Measurements from ENCODE around the gene TAGAP.

- TF ChIP-seq NRF1 (IDR thresholded peaks at IDR 0.05; ENCODE audit: low read depth, low read length), result no peak
- no peak for TF ChIP-seq POLR2A (IDR thresholded peaks at IDR 0.05; ENCODE audit: control extremely low read depth in 1 of 2, low read depth in 2 of 2, low read length in 2 of 2)
- no peak for TF ChIP-seq CTCF (IDR thresholded peaks at IDR 0.05; ENCODE audit: control extremely low read depth in 1 of 3, insufficient read depth in 1 of 3, low read depth in 1 of 3, low read length in 3 of 3)
- no peak for TF ChIP-seq RAD21 (IDR thresholded peaks at IDR 0.05 in 1 of 2, conservative IDR thresholded peaks at IDR 0.05 in 1 of 2; ENCODE audit: low read depth in 2 of 2, low read length in 2 of 2)
- TF ChIP-seq TBP (IDR thresholded peaks at IDR 0.05; ENCODE audit: low read depth, low read length), result no peak
- TF ChIP-seq USF2 (IDR thresholded peaks at IDR 0.05; ENCODE audit: low read length), result no peak
- TF ChIP-seq EP300 (IDR thresholded peaks at IDR 0.05; ENCODE audit: borderline replicate concordance in 1 of 2, low read depth in 2 of 2, low read length in 2 of 2), result no peak
- TF ChIP-seq PHF8 (conservative IDR thresholded peaks at IDR 0.05; ENCODE audit: low read depth, low read length), result no peak
- no peak for TF ChIP-seq EZH2 (IDR thresholded peaks at IDR 0.05; ENCODE audit: low read depth, low read length, severe bottlenecking)
- no peak for TF ChIP-seq SIN3A (conservative IDR thresholded peaks at IDR 0.05 in 1 of 2, IDR thresholded peaks at IDR 0.05 in 1 of 2; ENCODE audit: low read depth in 1 of 2, low read length in 2 of 2)
- no peak for TF ChIP-seq MAX (IDR thresholded peaks at IDR 0.05)
- TF ChIP-seq KDM1A (IDR thresholded peaks at IDR 0.05; ENCODE audit: borderline replicate concordance, low read length), result no peak
- TF ChIP-seq KDM5A (IDR thresholded peaks at IDR 0.05; ENCODE audit: low read length), result no peak
These were observed 34.6 kb upstream of the TAGAP start for GRCh38 chr6:159079367-159079766.
